Mesenchymal stem cell (in vitro differentiated cells and primary cell): ENCODE results near the gene FTO.
A peak's percentile ranks its signal among the peaks of the same experiment; 100 is the strongest.

Experiments
- DNase-seq: peaks from one replicate; pipeline ENCODE4 v3.0.0-alpha.2; 2013
- H2AFZ ChIP-seq: one replicate; pipeline ENCODE4 v1.6.1; 2013; ENCODE audit warnings: low read depth, mild to moderate bottlenecking, control low read depth, inconsistent platforms, low read length, moderate library complexity
- H2AK5ac ChIP-seq: 2 replicates; pipeline ENCODE4 v1.6.1; 2013; ENCODE audit warnings: low read length, moderate library complexity, mild to moderate bottlenecking, inconsistent platforms; ENCODE audit not compliant: severe bottlenecking
- H2BK120ac ChIP-seq: one replicate; pipeline ENCODE4 v1.6.1; 2013; ENCODE audit warnings: low read depth, mild to moderate bottlenecking, inconsistent platforms, low read length, moderate library complexity
- H2BK12ac ChIP-seq, 2 experiments: one replicate each; pipeline ENCODE4 v1.6.1; 2013; ENCODE audit warnings: inconsistent platforms in 2 of 2, low read length in 2 of 2, mild to moderate bottlenecking in 2 of 2, moderate library complexity in 2 of 2, control low read depth in 1 of 2
- H2BK15ac ChIP-seq: one replicate; pipeline ENCODE4 v1.6.1; 2013; ENCODE audit warnings: mild to moderate bottlenecking, low read depth, inconsistent platforms; ENCODE audit not compliant: poor library complexity, severe bottlenecking
- H2BK5ac ChIP-seq: 2 replicates; pipeline ENCODE4 v1.6.1; 2013; ENCODE audit warnings: low read depth, mild to moderate bottlenecking, low read length, control low read depth, inconsistent platforms; ENCODE audit not compliant: poor library complexity, severe bottlenecking
- H3K14ac ChIP-seq, 2 experiments: one replicate each; pipeline ENCODE4 v1.6.1; 2013; ENCODE audit warnings: inconsistent platforms in 2 of 2, low read length in 2 of 2, control low read depth in 1 of 2, mild to moderate bottlenecking in 1 of 2, moderate library complexity in 1 of 2
- H3K18ac ChIP-seq, 2 experiments: one replicate each; pipeline ENCODE4 v1.6.1; 2013; ENCODE audit warnings: inconsistent platforms in 2 of 2, low read length in 2 of 2, control low read depth in 1 of 2, low read depth in 1 of 2, mild to moderate bottlenecking in 1 of 2
- H3K23ac ChIP-seq, 2 experiments: one replicate each; pipeline ENCODE4 v1.6.1; 2013; ENCODE audit warnings: inconsistent platforms in 2 of 2, low read length in 2 of 2, mild to moderate bottlenecking in 2 of 2, moderate library complexity in 2 of 2, control low read depth in 1 of 2
- H3K27ac ChIP-seq: 2 replicates; pipeline ENCODE4 v1.5.1; 2013; ENCODE audit warnings: mild to moderate bottlenecking, moderate library complexity, low read length, control low read depth, inconsistent platforms; ENCODE audit not compliant: poor library complexity, severe bottlenecking
- H3K27me3 ChIP-seq, 2 experiments: 2 replicates each; pipeline versions ENCODE4 v1.6.1 to v1.7.0; 2013; ENCODE audit warnings: low read length in 2 of 2, mild to moderate bottlenecking in 2 of 2, moderate library complexity in 2 of 2, control low read depth in 1 of 2, inconsistent platforms in 1 of 2; ENCODE audit not compliant: control insufficient read depth in 1 of 2, insufficient read depth in 1 of 2
- H3K36me3 ChIP-seq, 2 experiments: 2 replicates each; pipeline versions ENCODE4 v1.6.1 to v1.7.0; 2013; ENCODE audit warnings: low read length in 2 of 2, control low read depth in 1 of 2, inconsistent platforms in 1 of 2, low read depth in 1 of 2, mild to moderate bottlenecking in 1 of 2; ENCODE audit not compliant: insufficient read depth in 2 of 2, control insufficient read depth in 1 of 2
- H3K4ac ChIP-seq, 2 experiments: one replicate each; pipeline ENCODE4 v1.6.1; 2013; ENCODE audit warnings: inconsistent platforms in 2 of 2, low read length in 2 of 2, mild to moderate bottlenecking in 2 of 2, moderate library complexity in 2 of 2, control low read depth in 1 of 2, low read depth in 1 of 2
- H3K4me1 ChIP-seq: 2 replicates; pipeline ENCODE4 v1.6.1; 2013; ENCODE audit warnings: low read depth, low read length, control low read depth; ENCODE audit not compliant: control insufficient read depth, insufficient read depth
- H3K4me2 ChIP-seq: 2 replicates; pipeline ENCODE4 v1.6.1; 2013; ENCODE audit warnings: low read length, mild to moderate bottlenecking, inconsistent platforms; ENCODE audit not compliant: poor library complexity, severe bottlenecking
- H3K4me3 ChIP-seq, 2 experiments: 2 replicates each; pipeline versions ENCODE4 v1.5.1 to v1.7.0; 2013; ENCODE audit warnings: low read length in 2 of 2, mild to moderate bottlenecking in 2 of 2, control low read depth in 1 of 2, low read depth in 1 of 2; ENCODE audit not compliant: insufficient read depth in 1 of 2
- H3K79me1 ChIP-seq: replicated peaks from 2 replicates; pipeline ENCODE4 v1.6.1; 2013; ENCODE audit warnings: mild to moderate bottlenecking, control low read depth, low read length, inconsistent platforms; ENCODE audit not compliant: poor library complexity, severe bottlenecking
- H3K9ac ChIP-seq: 2 replicates; pipeline ENCODE4 v1.7.0; 2013; ENCODE audit warnings: mild to moderate bottlenecking, low read length, moderate library complexity
- H3K9me3 ChIP-seq: 2 replicates; pipeline ENCODE4 v1.7.0; 2013; ENCODE audit warnings: mild to moderate bottlenecking, low read length; ENCODE audit not compliant: control insufficient read depth
- H4K8ac ChIP-seq: one replicate; pipeline ENCODE4 v1.6.1; 2013; ENCODE audit warnings: inconsistent platforms, mild to moderate bottlenecking, low read length, moderate library complexity
- H4K91ac ChIP-seq: one replicate; pipeline ENCODE4 v1.6.1; 2013; ENCODE audit warnings: mild to moderate bottlenecking, low read length, inconsistent platforms
- WGBS: methylation state at CpG from one replicate; pipeline ENCODE4 v1.1.7; 2013; ENCODE audit warnings: mixed read lengths; 5-methylcytosine and 5-hydroxymethylcytosine counted together

The FTO gene

DNA sequence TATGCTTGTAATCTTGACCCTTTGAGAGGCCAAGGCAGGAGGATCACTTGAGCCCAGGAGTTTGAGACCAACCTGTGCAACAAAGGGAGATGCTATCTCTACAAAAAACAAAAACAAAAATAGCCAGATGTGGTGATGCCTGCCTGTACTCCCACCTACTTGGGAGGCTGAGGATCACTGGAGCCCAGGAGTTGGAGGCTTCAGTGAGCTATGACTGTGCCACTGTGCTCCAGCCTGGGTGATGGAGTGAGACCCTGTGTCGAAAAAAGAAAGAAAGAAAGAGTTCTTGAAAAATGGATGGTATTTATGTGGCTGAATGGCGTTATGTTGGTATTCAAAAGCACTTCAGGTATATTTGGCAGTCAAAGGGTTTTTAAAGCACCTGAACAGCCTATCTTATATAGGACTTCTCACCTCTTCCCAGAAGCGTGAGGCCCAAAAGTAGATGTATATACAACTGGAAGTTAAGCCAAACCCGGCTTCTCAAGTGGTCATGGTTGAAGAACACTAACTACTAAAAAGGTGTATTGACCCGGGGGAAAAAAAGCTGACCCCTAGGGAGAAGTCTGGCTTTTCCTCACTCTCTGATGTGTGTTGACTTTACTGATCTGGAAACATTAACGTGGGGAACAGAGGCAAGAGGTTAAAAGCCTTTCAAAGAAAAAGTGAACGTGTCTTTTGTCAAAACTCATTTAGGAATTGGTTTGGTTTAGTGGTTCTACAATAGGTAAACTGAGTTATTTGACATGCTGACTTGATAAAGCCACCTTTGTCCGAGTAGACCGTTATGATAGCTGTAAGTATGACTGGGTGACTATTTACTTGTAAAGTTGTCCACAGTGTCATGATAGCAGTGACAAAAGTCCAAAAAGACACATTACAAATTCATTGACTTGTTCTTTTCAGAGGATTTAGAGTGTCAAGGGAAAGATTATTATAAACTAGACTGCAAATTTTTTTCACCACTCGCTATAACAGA, 399.2 kb downstream of the FTO start:
- no peak overlapping the region for H3K4me3 ChIP-seq
- no peak overlapping the region for H3K9ac ChIP-seq
- H3K27me3 ChIP-seq = no peaks in the 10 kb centered on the region
- no peak overlapping the region for H2AK5ac ChIP-seq
- WGBS = 88% methylated on average over 10 of the region's 10 CpGs
- H2BK15ac ChIP-seq = no peak overlapping the region
- no peak overlapping the region for H3K14ac ChIP-seq
- no peak overlapping the region for H4K91ac ChIP-seq
- no peak overlapping the region for H3K18ac ChIP-seq
- no peak overlapping the region for H2BK12ac ChIP-seq
- H3K4me1 ChIP-seq = no peaks in the 10 kb centered on the region
- H3K27ac ChIP-seq = no peak overlapping the region
- no peak overlapping the region for H2BK120ac ChIP-seq
- DNase-seq = no peak
- H2AFZ ChIP-seq = no peak overlapping the region
- H4K8ac ChIP-seq = no peak overlapping the region
- no peak overlapping the region for H2BK5ac ChIP-seq
- H3K4me2 ChIP-seq = no peak overlapping the region
- no peaks in the 10 kb centered on the region for H3K9me3 ChIP-seq
- H3K79me1 ChIP-seq = peaks cover 4% of the 10 kb centered on the region
- H3K4ac ChIP-seq = no peak overlapping the region
- H3K23ac ChIP-seq = no peak overlapping the region
- H3K36me3 ChIP-seq = no peaks in the 10 kb centered on the region

DNA sequence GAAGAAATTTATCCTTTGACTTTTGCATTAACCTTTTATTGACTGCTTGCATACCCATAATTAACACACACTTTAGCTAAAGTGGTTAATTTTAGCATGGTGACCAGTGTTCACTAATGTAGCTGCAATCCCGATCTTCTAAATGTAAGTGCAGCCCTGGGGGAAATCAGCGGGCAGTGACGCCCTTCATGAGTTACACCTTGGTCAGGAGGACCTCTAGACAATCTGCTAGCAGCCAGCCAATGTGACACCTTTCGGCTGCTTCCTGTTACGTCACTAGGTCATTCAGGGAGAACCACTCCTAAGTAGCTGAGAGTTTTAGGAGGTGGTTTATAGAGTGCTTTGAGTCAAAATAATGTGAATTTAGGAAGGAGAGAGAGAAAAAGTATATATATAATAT, 402.1 kb downstream of the FTO start:
- WGBS = 98% methylated on average over 4 of the region's 5 CpGs
- H3K23ac ChIP-seq = no peak overlapping the region
- H3K27ac ChIP-seq = no peak overlapping the region
- H2BK5ac ChIP-seq = no peak overlapping the region
- no peaks in the 10 kb centered on the region for H3K4me1 ChIP-seq
- no peak overlapping the region for H2AK5ac ChIP-seq
- no peak for DNase-seq
- no peak overlapping the region for H4K91ac ChIP-seq
- no peak overlapping the region for H4K8ac ChIP-seq
- H2BK15ac ChIP-seq = no peak overlapping the region
- no peaks in the 10 kb centered on the region for H3K9me3 ChIP-seq
- no peak overlapping the region for H2AFZ ChIP-seq
- H3K4me3 ChIP-seq = no peak overlapping the region
- H3K36me3 ChIP-seq = no peaks in the 10 kb centered on the region
- H2BK120ac ChIP-seq = no peak overlapping the region
- no peak overlapping the region for H3K9ac ChIP-seq
- H2BK12ac ChIP-seq = no peak overlapping the region
- no peak overlapping the region for H3K4ac ChIP-seq
- H3K14ac ChIP-seq = no peak overlapping the region
- H3K27me3 ChIP-seq = no peaks in the 10 kb centered on the region
- no peak overlapping the region for H3K4me2 ChIP-seq
- H3K18ac ChIP-seq = no peak overlapping the region
- peaks cover 4% of the 10 kb centered on the region for H3K79me1 ChIP-seq

DNA sequence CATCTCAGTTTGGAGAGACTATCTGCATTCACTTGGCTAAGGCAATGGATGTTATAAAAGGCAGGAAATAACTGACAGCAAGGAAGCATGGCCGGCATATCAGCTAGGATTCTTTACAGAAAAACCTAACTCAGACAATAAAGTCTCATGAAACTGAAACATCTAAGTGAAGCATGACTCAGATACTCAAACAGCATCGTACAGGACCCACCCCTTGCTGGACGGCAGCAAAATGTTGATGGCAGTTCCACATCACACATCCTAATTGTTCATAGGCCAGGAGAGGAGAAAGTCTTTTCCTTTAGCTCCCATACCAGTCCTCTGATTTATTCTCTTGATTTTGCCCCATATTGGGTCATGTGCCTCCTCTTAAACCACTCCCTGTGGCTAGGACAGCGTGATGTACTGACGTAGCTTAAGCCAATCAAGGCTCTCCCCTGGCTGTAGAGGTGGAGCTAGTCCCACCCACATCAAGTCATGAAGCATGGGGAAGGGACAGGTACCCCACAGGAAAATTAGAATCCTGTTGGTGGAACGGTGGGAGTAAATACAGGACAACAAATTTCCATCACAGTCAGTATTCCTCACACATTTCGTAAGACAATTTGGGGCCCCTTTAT, 403.7 kb downstream of the FTO start:
- DNase-seq = peak; percentile 5
- no peak overlapping the region for H3K4me3 ChIP-seq
- peaks cover 3% of the 10 kb centered on the region for H3K79me1 ChIP-seq
- H3K27me3 ChIP-seq = no peaks in the 10 kb centered on the region
- no peak overlapping the region for H2BK5ac ChIP-seq
- peaks cover 0 to 1% of the 10 kb centered on the region in 2 experiments for H3K36me3 ChIP-seq
- H3K23ac ChIP-seq = no peak overlapping the region
- no peak overlapping the region for H3K14ac ChIP-seq
- H3K4me2 ChIP-seq = no peak overlapping the region
- H4K91ac ChIP-seq = no peak overlapping the region
- no peak overlapping the region for H3K18ac ChIP-seq
- H2BK12ac ChIP-seq = no peak overlapping the region
- no peak overlapping the region for H3K27ac ChIP-seq
- H2AK5ac ChIP-seq = no peak overlapping the region
- H2BK15ac ChIP-seq = no peak overlapping the region
- no peak overlapping the region for H3K9ac ChIP-seq
- no peak overlapping the region for H2AFZ ChIP-seq
- H4K8ac ChIP-seq = no peak overlapping the region
- H3K4me1 ChIP-seq = no peaks in the 10 kb centered on the region
- no peaks in the 10 kb centered on the region for H3K9me3 ChIP-seq
- no peak overlapping the region for H3K4ac ChIP-seq
- H2BK120ac ChIP-seq = no peak overlapping the region
- WGBS = 93% methylated on average over 5 of the region's 7 CpGs
